ENCODE measurements around the gene TFR2.

TFR2 gene

GRCh38 chr7:100681491-100682227 is 40.3 kb upstream of the TFR2 start:
- H3K4me3 Mint-ChIP-seq, result no peak overlapping the region
- H3K9me3 Mint-ChIP-seq, result no peaks in the 10 kb centered on the region
- no peaks in the 10 kb centered on the region for H3K27me3 Mint-ChIP-seq
- ATAC-seq, result no peak
- no peak for DNase-seq
- peaks cover 60% of the 10 kb centered on the region for H3K4me1 Mint-ChIP-seq
- H3K27ac Mint-ChIP-seq, result peak overlapping the region in 1 of 2 donors; percentile 28

DNA sequence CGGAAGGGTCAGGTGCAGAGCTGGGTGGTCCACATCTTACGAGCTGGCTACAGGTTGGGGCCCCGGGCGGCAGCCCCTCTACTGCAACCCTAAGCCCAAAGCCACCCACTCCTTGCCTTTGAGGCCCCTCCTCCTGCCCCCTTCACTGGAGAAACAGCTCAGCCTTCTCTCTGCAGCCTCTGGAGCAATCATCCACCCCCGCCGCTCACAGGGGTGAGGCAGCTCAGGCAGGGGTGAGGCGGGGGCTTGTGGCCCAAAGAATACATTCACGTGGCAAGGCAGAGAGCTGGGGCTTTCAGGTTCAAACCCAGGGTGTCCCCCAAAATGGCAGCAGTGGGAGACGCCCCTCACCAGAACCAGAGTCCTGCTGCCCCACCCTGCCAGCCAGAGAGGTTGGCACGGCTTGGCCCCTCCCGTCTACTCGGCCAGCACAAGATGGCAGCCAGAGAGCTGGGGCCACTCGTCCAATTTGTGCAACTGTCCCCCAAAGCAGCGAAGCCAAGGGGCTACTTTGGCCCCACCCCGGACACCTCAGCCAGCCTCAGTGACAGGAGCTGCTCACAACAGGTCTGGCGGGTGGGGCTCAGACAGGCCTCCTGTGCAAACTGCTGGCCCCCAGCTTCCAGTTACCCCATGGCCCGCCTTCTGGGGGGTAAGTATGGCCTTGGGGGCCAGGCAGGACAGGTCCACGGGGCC is 39.4 kb upstream of the TFR2 start:
- no peak overlapping the region for H3K4me3 Mint-ChIP-seq
- H3K4me1 Mint-ChIP-seq, result peaks cover 66% of the 10 kb centered on the region
- H3K27me3 Mint-ChIP-seq, result no peaks in the 10 kb centered on the region
- H3K9me3 Mint-ChIP-seq, result no peaks in the 10 kb centered on the region
- H3K27ac Mint-ChIP-seq, result peak overlapping the region in 1 of 2 donors; percentile 66
- DNase-seq (no peak), ATAC-seq (no peak)

DNA sequence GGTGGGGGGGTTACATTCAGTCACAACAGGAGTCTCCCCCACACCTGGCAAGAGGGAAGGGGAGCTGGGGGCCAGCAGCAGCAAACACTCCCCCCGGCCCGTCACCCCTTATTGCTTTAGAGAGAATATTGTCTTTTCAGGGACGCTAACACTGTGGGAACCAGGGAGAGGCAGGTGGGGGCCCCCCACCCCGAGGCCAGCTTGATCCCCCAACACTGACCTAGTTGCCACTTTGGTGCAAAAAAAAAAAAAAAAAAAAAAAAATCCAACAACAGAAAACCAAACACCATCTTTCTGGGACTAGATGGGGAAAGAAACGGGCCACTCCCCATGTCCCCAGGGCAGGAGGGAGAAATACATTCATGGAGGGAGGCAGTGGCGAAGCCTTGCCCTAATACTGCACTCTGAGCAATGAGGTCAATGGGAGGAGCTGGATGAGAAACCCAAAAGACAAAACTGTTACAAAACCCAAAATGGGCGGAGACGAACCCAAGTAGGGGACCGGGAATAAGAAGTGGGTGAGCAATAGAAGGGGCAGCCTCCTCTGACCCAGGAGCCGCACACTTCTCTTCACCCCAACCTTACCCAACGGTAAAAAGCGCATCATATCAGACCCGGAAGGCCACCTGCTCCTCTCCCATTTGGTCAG is 38.7 kb upstream of the TFR2 start:
- ATAC-seq (no peak), DNase-seq (no peak)
- H3K27ac Mint-ChIP-seq, result peak overlapping the region; percentile 67 to 81
- no peak overlapping the region for H3K4me3 Mint-ChIP-seq
- H3K9me3 Mint-ChIP-seq, result no peaks in the 10 kb centered on the region
- peaks cover 66% of the 10 kb centered on the region for H3K4me1 Mint-ChIP-seq
- no peaks in the 10 kb centered on the region for H3K27me3 Mint-ChIP-seq

- Mint-ChIP-seq H3K9me3 (no peaks in the 10 kb centered on the region), H3K27me3 (no peaks in the 10 kb centered on the region), H3K4me3 (no peak overlapping the region), H3K4me1 (peaks cover 66% of the 10 kb centered on the region), H3K27ac (peak overlapping the region; percentile 38 to 62)
- DNase-seq, result no peak
- ATAC-seq, result no peak
Observed at GRCh38 chr7:100679129-100679926, 38.0 kb upstream of the TFR2 start.

GRCh38 chr7:100678291-100678984 is 37.1 kb upstream of the TFR2 start:
- DNase-seq, result no peak
- Mint-ChIP-seq H3K4me3 (peak overlapping the region in 1 of 2 donors; percentile 19), H3K27me3 (no peaks in the 10 kb centered on the region)

GRCh38 chr7:100677308-100678267 is 36.2 kb upstream of the TFR2 start:
- no peak for ATAC-seq
- H3K27ac Mint-ChIP-seq, result peak overlapping the region; percentile 54 to 61
- H3K4me3 Mint-ChIP-seq, result peak overlapping the region; percentile 18 to 32
- no peaks in the 10 kb centered on the region for H3K9me3 Mint-ChIP-seq
- no peaks in the 10 kb centered on the region for H3K27me3 Mint-ChIP-seq
- H3K4me1 Mint-ChIP-seq, result peaks cover 66% of the 10 kb centered on the region
- no peak for DNase-seq

More at GRCh38 chr7:100678291-100678984, 37.1 kb upstream of the TFR2 start:
- no peak for ATAC-seq
- H3K4me1 Mint-ChIP-seq, result peaks cover 65% of the 10 kb centered on the region
- H3K9me3 Mint-ChIP-seq, result no peaks in the 10 kb centered on the region
- H3K27ac Mint-ChIP-seq, result peak overlapping the region in 1 of 2 donors; percentile 92

GRCh38 chr7:100676501-100677306 is 35.4 kb upstream of the TFR2 start:
- DNase-seq, result no peak
- Mint-ChIP-seq H3K4me3 (peak overlapping the region; percentile 86 to 89), H3K27ac (peak overlapping the region; percentile 84 to 94), H3K4me1 (peaks cover 58% of the 10 kb centered on the region), H3K27me3 (no peaks in the 10 kb centered on the region), H3K9me3 (no peaks in the 10 kb centered on the region)
- no peak for ATAC-seq

- peak; percentile 76 to 87 for DNase-seq
Observed at GRCh38 chr7:100675581-100676350, 34.4 kb upstream of the TFR2 start.

DNA sequence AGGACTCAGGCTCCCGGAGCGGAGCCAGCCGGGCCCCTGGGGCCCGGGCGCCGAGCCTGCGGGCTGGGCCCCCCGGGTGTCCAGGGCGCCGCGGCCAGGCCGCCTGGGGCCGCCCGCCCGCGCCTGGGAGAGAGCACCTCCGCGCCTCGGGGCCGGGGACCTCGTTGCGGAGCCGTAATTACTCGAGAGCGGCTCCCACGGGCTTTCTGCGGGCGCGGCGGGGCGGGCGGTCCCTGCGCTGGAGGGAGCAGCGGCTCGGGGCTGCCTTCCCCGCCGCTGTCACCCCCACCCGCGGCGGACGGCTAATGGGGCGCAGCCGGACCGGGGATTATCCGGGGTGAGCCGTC is 33.7 kb upstream of the TFR2 start:
- DNase-seq, result peak in 1 of 2 donors; percentile 46
- H3K27ac Mint-ChIP-seq, result no peak overlapping the region
- peak; percentile 2 for ATAC-seq
- H3K9me3 Mint-ChIP-seq, result no peaks in the 10 kb centered on the region
- peaks cover 42% of the 10 kb centered on the region for H3K4me1 Mint-ChIP-seq
- H3K27me3 Mint-ChIP-seq, result no peaks in the 10 kb centered on the region
- H3K4me3 Mint-ChIP-seq, result peak overlapping the region; percentile 90 to 91

More at GRCh38 chr7:100675581-100676350, 34.4 kb upstream of the TFR2 start:
- Mint-ChIP-seq H3K4me3 (peak overlapping the region; percentile 86 to 89), H3K4me1 (peaks cover 49% of the 10 kb centered on the region), H3K27me3 (no peaks in the 10 kb centered on the region), H3K9me3 (no peaks in the 10 kb centered on the region), H3K27ac (peak overlapping the region in 1 of 2 donors; percentile 44)
- peak; percentile 61 for ATAC-seq

DNA sequence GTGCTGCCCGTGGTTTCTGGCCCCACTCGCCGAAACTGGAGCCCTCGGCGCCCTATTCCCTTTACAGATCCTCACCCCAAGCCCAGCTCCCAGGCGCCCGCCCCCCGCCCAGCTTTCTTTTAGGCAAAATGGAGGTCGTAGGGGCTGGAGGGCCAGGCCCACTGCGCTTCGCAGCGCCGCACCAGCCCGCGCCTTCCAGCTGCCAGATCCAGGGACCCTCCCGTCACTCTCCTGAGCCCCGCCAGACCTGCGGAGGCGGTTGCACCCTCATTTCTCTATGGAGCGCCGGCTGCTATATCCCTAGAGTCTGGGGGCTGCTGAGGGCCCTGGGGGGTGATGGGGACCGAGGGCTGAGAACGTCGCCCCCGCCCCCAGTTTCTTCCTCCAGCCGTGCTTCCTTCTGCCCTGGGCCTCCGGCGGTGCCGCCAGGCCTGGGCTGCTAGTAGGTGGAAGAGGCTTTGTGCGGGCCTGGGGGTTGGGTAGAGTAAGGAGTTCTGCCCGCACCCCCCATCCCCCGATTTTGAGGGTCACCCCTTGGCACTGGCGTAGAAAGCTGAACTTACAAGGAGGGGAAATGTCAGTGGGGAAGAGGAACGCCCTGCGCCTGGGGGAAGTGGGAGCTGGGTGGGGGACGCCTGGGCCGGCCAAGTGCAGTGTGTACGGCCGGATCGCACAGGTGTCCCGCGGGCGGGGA is 33.2 kb upstream of the TFR2 start:
- H3K9me3 Mint-ChIP-seq, result no peaks in the 10 kb centered on the region
- H3K27ac Mint-ChIP-seq, result peak overlapping the region; percentile 95 to 96
- peak overlapping the region; percentile 90 to 91 for H3K4me3 Mint-ChIP-seq
- DNase-seq (no peak), ATAC-seq (no peak)
- no peaks in the 10 kb centered on the region for H3K27me3 Mint-ChIP-seq
- peaks cover 37% of the 10 kb centered on the region for H3K4me1 Mint-ChIP-seq

- DNase-seq (no peak), ATAC-seq (no peak)
- no peaks in the 10 kb centered on the region for H3K9me3 Mint-ChIP-seq
- peak overlapping the region; percentile 90 to 91 for H3K4me3 Mint-ChIP-seq
- peak overlapping the region; percentile 95 to 96 for H3K27ac Mint-ChIP-seq
- peaks cover 31% of the 10 kb centered on the region for H3K4me1 Mint-ChIP-seq
- no peaks in the 10 kb centered on the region for H3K27me3 Mint-ChIP-seq
Observed at GRCh38 chr7:100673942-100674410, 32.6 kb upstream of the TFR2 start.

DNA sequence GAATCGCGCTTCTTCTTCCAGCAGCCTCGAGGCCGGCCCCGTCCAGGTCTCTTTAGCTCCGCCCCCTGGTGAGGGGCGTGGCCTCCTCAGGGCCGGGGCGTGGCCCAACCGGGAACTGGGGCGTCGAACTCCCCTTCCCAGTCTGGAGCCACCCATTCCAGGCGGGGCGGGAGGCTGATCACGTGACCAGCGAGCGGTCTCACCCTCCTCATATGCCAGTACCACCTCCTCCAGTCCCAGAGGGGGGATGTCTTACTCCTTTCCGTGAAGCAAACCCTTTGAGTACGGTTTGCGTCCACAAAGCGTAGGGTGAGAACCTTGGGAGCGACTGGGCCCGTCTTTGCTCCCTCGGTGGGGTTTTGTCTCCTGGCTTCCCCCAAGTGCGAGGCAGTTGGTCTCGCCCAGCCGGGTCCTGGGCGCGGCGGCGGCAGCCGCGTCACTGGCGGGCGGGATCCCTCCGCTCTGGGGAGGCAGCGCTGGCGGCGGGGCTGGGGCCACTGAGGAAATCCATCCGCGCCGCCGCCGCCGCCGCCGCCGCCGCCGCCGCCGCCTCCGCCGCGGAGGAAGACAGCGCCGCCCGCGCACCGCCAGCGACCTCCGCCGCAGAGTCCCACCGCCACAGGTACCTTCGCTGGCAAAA is 32.1 kb upstream of the TFR2 start, which contains the start of gene GNB2:
GNB2 (plus strand) TSS at position 439 of the 640 bp plus-strand sequence. CDS start 2,526 bp downstream, outside the sequence.
- peak; percentile 75 for ATAC-seq
- H3K4me3 Mint-ChIP-seq, result peak within 1 kb of the TSS; percentile 90 to 91
- H3K27me3 Mint-ChIP-seq, result no peaks in the 10 kb centered on the region
- peaks cover 29% of the 10 kb centered on the region for H3K4me1 Mint-ChIP-seq
- H3K27ac Mint-ChIP-seq, result peak within 1 kb of the TSS; percentile 97 to 98
- no peaks in the 10 kb centered on the region for H3K9me3 Mint-ChIP-seq
- DNase-seq, result peak; percentile 98 to 99

All from stimulated activated naive CD8-positive, alpha-beta T cell treated with anti-CD3 and anti-CD28 coated beads, Interleukin-15, amount 100 ng/mL, for 72 hours (primary cell).